ENCODE results near the gene KLHL36.
"Not testable (repeated sequence)": the region's sequence is repeated elsewhere in the genome, so short reads cannot be mapped to it uniquely, and the experiment has no call there.

Gene KLHL36

GRCh38 chr16:84616515-84616914 lies 31.8 kb upstream of the KLHL36 start:
- peak; percentile 52 for DNase-seq (ENCODE audit: low spot score)

DNA sequence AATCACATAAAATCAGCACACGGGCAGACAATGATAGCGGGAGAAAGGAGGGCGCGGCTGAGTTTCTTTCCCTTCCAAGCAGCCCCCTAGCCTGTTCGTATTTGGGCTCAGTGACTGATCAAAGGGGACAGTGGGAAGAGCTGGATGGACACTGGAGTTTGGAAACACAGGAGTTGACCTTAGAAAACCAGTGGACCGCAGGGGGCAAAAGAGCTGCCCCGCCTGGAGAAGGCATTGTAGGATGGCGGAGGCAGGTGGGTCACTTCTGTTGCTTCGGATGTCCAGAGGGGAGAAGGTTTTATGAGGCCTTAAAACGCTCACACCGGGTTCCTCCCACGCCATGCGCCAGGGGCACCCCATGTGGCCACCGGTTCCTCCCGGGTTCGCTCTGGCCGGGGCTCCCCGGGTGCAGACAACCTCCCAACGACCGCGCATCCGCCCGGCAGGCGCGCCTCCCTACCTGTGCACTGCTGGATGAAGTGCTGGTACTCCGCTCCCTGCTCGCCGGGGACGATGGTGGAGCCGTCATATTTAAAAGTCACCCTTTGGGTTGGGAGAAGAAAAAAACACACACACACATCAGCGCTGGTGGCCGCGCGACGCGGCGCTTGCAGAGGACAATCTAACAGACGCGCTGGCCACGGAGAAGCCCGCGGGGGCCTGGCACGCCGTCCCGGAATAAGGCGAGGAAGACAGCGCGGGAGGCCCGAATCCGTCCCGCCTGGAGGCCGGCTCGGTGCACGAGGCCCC lies 31.1 kb upstream of the KLHL36 start:
- DNase-seq (ENCODE audit: low spot score) = peak; percentile 52

- DNase-seq (ENCODE audit: low spot score) = peak; percentile 94
Measured at GRCh38 chr16:84617791-84618580, 30.3 kb upstream of the KLHL36 start, which contains the start of gene COTL1. Gene COTL1 (minus strand): TSS chr16:84618078. CDS start chr16:84617914, 164 bp downstream.

DNA sequence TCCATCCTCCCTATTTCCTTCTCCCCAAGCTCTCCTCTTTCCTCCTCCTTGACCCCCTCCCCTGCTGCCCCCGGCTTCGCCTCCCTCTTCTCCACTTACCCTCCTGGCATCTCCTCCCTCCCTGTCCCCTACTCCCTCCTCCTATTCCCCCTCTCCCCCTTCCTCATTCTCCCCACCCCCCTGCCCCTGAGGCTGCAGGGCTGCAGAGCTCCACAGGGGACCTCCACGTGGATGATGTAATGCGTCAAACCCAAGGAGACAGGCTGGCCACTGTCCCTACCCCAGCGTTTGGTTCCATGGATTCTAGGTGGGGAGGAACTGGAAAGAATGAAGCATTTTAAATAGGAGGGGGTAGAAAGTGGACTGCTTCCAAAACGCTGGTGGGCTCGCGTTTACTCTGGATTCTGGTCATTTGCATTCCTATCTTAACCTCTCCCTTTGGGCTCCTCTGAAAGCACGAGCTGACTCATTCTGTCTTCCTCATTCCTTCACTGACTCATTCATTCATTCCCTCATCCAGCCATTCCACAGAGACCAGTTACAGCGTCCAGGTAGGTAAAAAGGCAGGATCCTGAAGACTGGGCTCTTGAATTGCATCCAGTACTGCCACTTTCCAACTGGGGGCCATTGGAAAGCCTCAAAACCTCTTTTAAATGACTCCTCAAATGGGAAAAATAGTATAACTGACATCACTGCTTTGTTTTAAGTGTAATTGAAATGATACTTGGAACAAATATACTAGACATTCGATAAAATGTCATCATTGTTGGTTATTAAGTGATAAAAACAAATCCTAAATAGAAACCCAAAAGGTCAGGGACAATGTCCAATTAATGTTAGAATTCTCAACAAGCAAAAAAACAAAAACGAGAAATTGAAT lies 29.5 kb upstream of the KLHL36 start:
- peak; percentile 89 for DNase-seq (ENCODE audit: low spot score)

DNA sequence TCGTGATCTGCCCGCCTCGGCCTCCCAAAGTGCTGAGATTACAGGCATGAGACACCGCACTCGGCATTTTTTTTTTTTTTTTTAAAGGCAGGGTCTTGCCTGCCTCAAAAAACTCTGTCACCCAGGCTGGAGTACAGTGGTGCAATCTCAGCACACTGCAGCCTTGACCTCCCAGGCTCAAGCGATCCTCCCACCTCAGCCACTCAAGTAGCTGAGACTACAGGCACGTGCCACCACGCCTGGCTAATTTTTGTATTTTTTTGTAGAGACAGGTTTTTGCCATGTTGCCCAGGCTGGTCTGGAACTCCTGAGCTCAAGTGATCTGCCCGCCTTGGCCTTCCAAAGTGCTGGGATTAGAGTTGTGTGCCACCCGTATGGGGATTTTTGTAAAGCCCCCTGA lies 27.4 kb upstream of the KLHL36 start:
- not testable (repeated sequence) for DNase-seq (ENCODE audit: low spot score)

GRCh38 chr16:84625556-84625955 lies 22.8 kb upstream of the KLHL36 start:
- no peak for DNase-seq (ENCODE audit: low spot score)

- DNase-seq (ENCODE audit: low spot score) = no peak
Measured at GRCh38 chr16:84628226-84628731, 20.0 kb upstream of the KLHL36 start.

DNA sequence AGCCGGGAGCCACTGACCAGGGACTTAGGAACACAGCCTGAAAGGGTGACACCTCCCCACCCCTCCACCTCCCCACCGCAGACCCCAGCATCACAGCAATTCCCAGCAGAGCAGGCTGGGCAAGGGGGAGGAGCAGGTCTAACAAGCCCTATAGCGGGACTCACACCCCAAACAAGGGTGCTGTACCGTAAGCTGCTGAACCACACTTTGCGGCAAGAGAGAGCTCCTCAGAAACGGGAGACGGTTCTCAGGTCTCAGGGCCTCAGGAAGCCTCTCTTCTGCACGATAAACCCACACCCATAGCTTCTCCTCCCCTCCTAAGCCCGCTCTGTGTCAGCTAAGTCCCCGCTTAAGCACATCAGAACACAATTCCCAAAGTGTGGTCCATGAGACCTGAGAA lies 18.7 kb upstream of the KLHL36 start:
- DNase-seq (ENCODE audit: low spot score) = no peak

DNA sequence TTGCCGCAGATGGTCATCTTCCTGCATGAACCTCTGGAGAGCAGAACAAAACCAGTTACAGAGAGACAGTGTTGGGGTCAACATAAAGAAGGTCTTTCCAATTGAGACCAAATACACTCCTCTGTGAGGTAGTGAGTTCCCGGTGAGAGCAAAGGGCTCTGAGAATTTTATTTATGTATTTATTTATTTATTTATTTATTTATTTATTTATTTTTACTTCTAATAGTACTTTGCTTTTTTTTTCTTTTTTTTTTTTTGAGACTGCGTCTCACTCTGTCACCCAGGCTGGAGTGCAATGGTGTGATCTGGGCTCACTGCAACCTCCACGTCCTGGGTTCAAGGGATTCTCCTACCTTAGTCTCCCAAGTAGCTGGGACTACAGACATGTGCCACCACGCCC lies 18.3 kb upstream of the KLHL36 start:
- DNase-seq (ENCODE audit: low spot score) = no peak

- no peak for DNase-seq (ENCODE audit: low spot score)
Measured at GRCh38 chr16:84630446-84631152, 17.7 kb upstream of the KLHL36 start.

DNA sequence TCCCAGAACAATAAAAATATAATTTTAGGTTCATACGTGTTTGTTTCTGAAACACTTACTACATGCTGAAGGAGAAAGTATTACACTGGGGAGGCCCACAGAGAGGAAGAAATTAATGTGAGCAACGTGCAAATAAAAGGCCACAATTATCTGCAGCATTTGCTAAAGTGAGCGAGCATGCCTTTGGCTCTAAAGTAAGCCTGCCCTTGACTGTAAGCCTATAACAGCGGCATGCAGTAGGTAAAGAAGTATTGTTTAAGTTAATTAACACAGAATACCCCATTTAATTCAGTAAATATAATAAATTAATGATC lies 17.2 kb upstream of the KLHL36 start:
- DNase-seq (ENCODE audit: low spot score) = no peak

- no peak for DNase-seq (ENCODE audit: low spot score)
Measured at GRCh38 chr16:84631886-84632285, 16.4 kb upstream of the KLHL36 start.

- not testable (repeated sequence) for DNase-seq (ENCODE audit: low spot score)
Measured at GRCh38 chr16:84632862-84633261, 15.4 kb upstream of the KLHL36 start.

- no peak for DNase-seq (ENCODE audit: low spot score)
Measured at GRCh38 chr16:84633622-84634021, 14.7 kb upstream of the KLHL36 start.

DNA sequence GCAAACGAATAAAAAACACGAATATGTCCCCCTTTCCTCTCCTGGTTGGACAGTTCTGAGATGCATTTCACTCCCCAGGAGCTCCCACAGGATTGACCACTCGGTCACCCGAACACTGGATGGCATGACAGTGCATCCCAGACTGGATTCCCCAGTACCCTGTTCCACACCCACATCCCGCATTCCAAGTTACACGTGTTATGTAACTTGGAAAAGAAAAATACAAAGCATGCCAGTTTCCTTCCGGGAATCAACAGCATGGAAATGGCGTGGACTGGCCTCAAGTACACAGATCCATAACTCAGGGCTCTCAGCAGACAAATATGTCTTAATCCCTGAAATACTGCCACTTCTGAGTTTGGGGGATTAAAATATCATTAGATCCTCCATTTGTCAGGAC lies 12.6 kb upstream of the KLHL36 start:
- DNase-seq (ENCODE audit: low spot score) = no peak

- DNase-seq (ENCODE audit: low spot score) = no peak
Measured at GRCh38 chr16:84637709-84638108, 10.6 kb upstream of the KLHL36 start.

DNA sequence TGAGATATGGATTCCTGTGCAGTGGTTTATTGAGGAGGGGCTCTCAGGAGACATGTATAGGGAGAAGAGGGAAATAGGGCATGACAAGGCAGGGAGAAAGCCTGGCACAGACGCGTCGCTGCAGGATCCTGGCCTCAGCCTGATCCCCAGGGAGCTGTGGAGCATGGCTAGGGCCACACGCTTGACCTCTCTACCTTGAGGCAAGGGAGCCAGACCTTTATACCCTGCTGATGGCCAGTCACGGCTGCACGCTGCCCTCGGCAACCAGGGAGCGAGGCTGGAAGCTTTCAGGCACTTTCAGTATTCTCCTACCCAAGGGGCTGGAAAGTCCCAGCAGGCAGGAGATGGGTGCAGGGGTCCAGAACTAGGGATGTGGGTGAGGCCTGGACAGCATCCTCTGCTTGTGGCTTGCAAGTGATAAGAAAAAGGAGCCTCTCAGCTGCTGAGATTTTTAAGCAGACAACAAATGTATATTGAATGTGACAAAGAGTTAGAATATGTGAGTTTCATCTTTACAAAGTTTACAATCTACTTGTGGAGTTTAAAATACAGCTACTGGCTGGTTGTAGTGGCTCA lies 10.0 kb upstream of the KLHL36 start:
- DNase-seq (ENCODE audit: low spot score) = no peak

- DNase-seq (ENCODE audit: low spot score) = no peak
Measured at GRCh38 chr16:84640145-84640544, 8.2 kb upstream of the KLHL36 start.

DNA sequence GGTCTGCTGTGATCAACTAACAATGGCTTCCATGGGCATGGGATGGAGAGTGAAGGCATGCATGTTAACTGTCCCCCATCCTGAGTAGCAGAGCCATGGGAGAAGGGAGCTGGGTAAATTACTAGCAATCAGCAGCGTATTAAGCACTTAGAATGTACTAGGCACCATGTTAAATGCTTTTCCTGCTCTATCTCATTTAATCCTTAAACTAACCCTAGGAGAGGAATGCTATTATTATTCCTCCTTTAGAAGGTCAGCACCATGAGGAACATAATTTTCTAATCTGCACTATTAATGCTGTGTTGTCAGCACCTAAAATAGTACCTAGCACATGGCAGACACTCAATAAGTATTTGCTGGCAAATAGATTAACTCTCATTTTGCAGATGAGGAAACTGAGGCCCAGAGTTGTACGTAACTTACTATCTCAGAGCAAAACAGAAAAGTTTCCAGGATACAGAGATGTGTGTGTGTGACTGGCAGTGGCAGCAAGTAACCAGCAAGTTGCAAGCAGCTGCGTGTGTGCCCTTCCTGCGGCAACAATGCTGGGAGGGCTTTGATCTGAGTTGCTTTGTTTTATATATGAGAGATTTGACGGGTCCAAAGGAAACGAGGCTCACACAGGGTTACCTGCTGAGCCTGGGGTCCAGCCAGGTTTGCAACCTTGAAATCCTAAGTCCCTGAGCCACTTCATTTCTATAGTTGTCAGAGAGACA lies 6.5 kb upstream of the KLHL36 start:
- no peak for DNase-seq (ENCODE audit: low spot score)

GRCh38 chr16:84643180-84643583 lies 5.1 kb upstream of the KLHL36 start:
- DNase-seq (ENCODE audit: low spot score) = peak; percentile 30

- DNase-seq (ENCODE audit: low spot score) = no peak
Measured at GRCh38 chr16:84643674-84644073, 4.6 kb upstream of the KLHL36 start.
